ENCODE data around the gene MYH1.

MYH1 gene

GRCh38 chr17:10523064-10523463 lies 4.7 kb upstream of the MYH1 start:
- DNase-seq (ENCODE audit: low read depth, low spot score) = no peak
- no peak for TF ChIP-seq CTCF (IDR thresholded peaks at IDR 0.05; ENCODE audit: low read depth, low read length)
- in situ Hi-C loops (cut with HindIII; ENCODE audit: low sequenced_read_pairs) = no loop called here
- no peak overlapping the region for H3K4me3 ChIP-seq (ENCODE audit: low read depth, low read length)

- in situ Hi-C loops (cut with HindIII; ENCODE audit: low sequenced_read_pairs) = no loop called here
- no peak overlapping the region for H3K4me3 ChIP-seq (ENCODE audit: low read depth, low read length)
- TF ChIP-seq CTCF (IDR thresholded peaks at IDR 0.05; ENCODE audit: low read depth, low read length) = no peak
- DNase-seq (ENCODE audit: low read depth, low spot score) = no peak
Observed at GRCh38 chr17:10521949-10522348, 3.6 kb upstream of the MYH1 start.

- H3K4me3 ChIP-seq (ENCODE audit: low read depth, low read length) = no peak overlapping the region
- DNase-seq (ENCODE audit: low read depth, low spot score) = no peak
- no peak for TF ChIP-seq CTCF (IDR thresholded peaks at IDR 0.05; ENCODE audit: low read depth, low read length)
- in situ Hi-C loops (cut with HindIII; ENCODE audit: low sequenced_read_pairs) = no loop called here
Observed at GRCh38 chr17:10516638-10517037, 1.7 kb downstream of the MYH1 start.

GRCh38 chr17:10516065-10516464 lies 2.3 kb downstream of the MYH1 start:
- no peak for TF ChIP-seq CTCF (IDR thresholded peaks at IDR 0.05; ENCODE audit: low read depth, low read length)
- in situ Hi-C loops (cut with HindIII; ENCODE audit: low sequenced_read_pairs) = no loop called here

GRCh38 chr17:10513299-10514067 lies 4.9 kb downstream of the MYH1 start:
- no peak overlapping the region for H3K4me3 ChIP-seq (ENCODE audit: low read depth, low read length)
- in situ Hi-C loops (cut with HindIII; ENCODE audit: low sequenced_read_pairs) = no loop called here
- no peak for DNase-seq (ENCODE audit: low read depth, low spot score)
- TF ChIP-seq CTCF (IDR thresholded peaks at IDR 0.05; ENCODE audit: low read depth, low read length) = no peak

More at GRCh38 chr17:10516065-10516464, 2.3 kb downstream of the MYH1 start:
- H3K4me3 ChIP-seq (ENCODE audit: low read depth, low read length) = no peak overlapping the region
- no peak for DNase-seq (ENCODE audit: low read depth, low spot score)

- no peak for TF ChIP-seq CTCF (IDR thresholded peaks at IDR 0.05; ENCODE audit: low read depth, low read length)
- in situ Hi-C loops (cut with HindIII; ENCODE audit: low sequenced_read_pairs) = no loop called here
- DNase-seq (ENCODE audit: low read depth, low spot score) = no peak
- no peak overlapping the region for H3K4me3 ChIP-seq (ENCODE audit: low read depth, low read length)
Observed at GRCh38 chr17:10512856-10513255, 5.5 kb downstream of the MYH1 start.
